Activated T-helper 2 cell treated with anti-CD3 and anti-CD28 coated beads, Interferon-gamma antibody, Interleukin-2, Interleukin-4, amounts not matched to agents 10 μg/mL and 5 μg/mL and 100 μg/mL, durations not matched to agents 14 hours and 24 hours and 36 hours (primary cell): ENCODE data around the gene EPS8L3. TPM values are rescaled to one million over a fixed set of nuclear protein-coding genes. Genes with fewer than 3 reads are reported as not detected.
"Not testable (repeated sequence)": the region's sequence is repeated elsewhere in the genome, so short reads cannot be mapped to it uniquely, and the experiment has no call there.

ENCODE experiments used
- DNase-seq: peaks from one replicate; pipeline ENCODE4 v3.0.0; 2021; ENCODE audit warnings: low spot score
- H3K27ac Mint-ChIP-seq: one replicate; pipeline ENCODE4 v1.8.0; 2021; ENCODE audit warnings: mixed read lengths
- H3K27me3 Mint-ChIP-seq: one replicate; pipeline ENCODE4 v1.8.0; 2021; ENCODE audit warnings: low read depth, mixed read lengths
- H3K36me3 Mint-ChIP-seq: one replicate; pipeline ENCODE4 v1.8.0; 2021; ENCODE audit warnings: low read depth, mixed read lengths
- H3K4me1 Mint-ChIP-seq: one replicate; pipeline ENCODE4 v1.8.0; 2021; ENCODE audit warnings: low read depth, mixed read lengths
- H3K4me3 Mint-ChIP-seq: one replicate; pipeline ENCODE4 v1.8.0; 2021; ENCODE audit warnings: low read depth, mild to moderate bottlenecking, moderate library complexity, mixed read lengths
- H3K9me3 Mint-ChIP-seq: one replicate; pipeline ENCODE4 v1.8.0; 2021; ENCODE audit warnings: mixed read lengths
- intact Hi-C: fragments of 100-400 bp; cut with micrococcal nuclease; formaldehyde crosslinking; loops from one replicate; pipeline ENCODE4 v1.15.1; 2023
- total RNA-seq: library from RNA; stranded (reverse); gene quantifications from 2 replicates; pipeline ENCODE4 v1.2.3, GENCODE V29; 2022

EPS8L3 gene
- total RNA-seq, 1 donor from 2014 or later = not detected

DNA sequence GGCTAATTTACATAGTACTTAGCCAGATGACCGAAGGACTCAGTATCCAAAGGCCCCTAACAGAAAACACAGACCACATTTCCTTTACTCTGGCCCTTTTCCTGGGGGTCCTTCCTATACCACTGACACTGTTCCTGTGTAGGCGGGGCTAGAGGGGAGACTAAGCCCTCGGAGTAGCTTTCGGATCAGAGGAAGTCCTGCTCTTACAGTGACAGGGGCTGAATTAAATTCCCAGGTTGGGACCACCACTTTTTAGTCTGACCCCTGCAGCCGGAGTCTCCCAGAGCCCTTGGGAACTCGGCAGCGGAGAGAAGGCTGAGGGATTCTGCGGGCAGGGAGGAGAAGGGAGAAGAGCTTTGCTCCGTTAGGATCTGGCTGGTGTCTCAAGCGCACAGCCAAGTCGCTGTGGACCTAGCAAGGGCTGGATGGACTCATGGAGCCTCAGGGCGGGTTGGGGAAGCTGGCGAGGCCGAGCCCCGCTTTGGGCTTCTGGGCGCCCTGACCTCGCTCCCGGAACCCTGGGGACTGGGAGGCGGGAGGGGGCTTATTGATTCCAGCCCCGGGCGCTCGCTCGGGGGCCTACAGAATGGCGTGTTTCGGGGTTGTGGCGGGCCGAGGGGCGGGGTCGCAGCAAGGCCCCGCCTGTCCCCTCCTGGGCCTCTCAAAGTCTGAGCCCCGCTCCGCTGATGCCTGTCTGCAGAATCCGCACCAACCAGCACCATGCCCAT, 52.0 kb downstream of the EPS8L3 start, which contains the start of gene GSTM5:
Gene GSTM5, plus strand, starts transcription at position 659 of the 728 bp plus-strand sequence. Its CDS starts 62 bp downstream, at position 721.
- Mint-ChIP-seq H3K4me3 (peak within 1 kb of the TSS; percentile 78), H3K9me3 (peaks cover 14% of the 10 kb centered on the region), H3K27ac (peak within 1 kb of the TSS; percentile 91)
- H3K4me1 Mint-ChIP-seq, DNase-seq, H3K27me3 Mint-ChIP-seq, H3K36me3 Mint-ChIP-seq, intact Hi-C loops: not testable (repeated sequence)

DNA sequence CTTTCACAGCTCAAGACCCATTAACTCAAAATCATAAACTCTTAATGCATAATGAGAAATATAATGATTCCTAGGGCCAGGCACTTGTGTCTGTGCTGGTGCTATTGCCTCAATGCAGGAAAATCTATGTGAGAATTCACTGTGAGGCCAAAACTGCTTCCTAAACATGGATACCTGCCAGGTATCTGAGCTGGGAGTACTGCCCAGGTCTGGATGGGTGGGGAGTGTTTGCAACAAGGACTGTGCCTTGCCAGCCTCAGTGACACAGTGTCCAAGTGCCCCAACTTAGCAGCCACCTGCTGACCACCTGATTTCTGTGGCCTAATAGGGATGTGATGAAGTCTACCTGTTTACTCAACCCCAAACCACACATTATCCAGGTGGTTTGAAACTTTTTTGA, 53.9 kb downstream of the EPS8L3 start:
- peaks cover 14% of the 10 kb centered on the region for H3K9me3 Mint-ChIP-seq
- H3K27ac Mint-ChIP-seq, H3K27me3 Mint-ChIP-seq, intact Hi-C loops, H3K36me3 Mint-ChIP-seq, H3K4me1 Mint-ChIP-seq, H3K4me3 Mint-ChIP-seq, DNase-seq: not testable (repeated sequence)

DNA sequence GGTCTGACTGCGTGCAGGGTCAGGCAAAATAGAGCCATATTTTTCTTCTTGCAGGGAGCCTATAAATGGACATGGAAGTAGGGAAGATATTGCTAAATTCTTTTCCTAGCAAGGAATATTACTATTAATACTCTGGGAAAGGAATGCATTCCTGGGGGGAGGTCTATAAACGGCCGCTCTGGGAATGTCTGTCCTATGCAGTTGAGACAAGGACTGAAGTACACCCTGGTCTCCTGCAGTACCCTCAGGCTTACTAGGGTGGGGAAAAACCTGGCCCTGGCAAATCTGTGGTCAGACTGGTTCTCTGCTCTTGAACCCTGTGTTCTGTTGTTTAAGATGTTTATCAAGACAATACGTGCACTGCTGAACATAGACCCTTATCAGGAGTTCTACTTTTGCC, 54.8 kb downstream of the EPS8L3 start:
- H3K27me3 Mint-ChIP-seq, H3K27ac Mint-ChIP-seq, DNase-seq, H3K36me3 Mint-ChIP-seq, H3K4me3 Mint-ChIP-seq, H3K4me1 Mint-ChIP-seq, intact Hi-C loops: not testable (repeated sequence)
- peaks cover 14% of the 10 kb centered on the region for H3K9me3 Mint-ChIP-seq

GRCh38 chr1:109705411-109705810, 58.3 kb downstream of the EPS8L3 start:
- H3K9me3 Mint-ChIP-seq = peaks cover 20% of the 10 kb centered on the region
- H3K4me1 Mint-ChIP-seq = no peaks in the 10 kb centered on the region
- H3K4me3 Mint-ChIP-seq = no peak overlapping the region
- DNase-seq = no peak
- intact Hi-C loops = no loop called here
- H3K27ac Mint-ChIP-seq = no peak overlapping the region
- no peaks in the 10 kb centered on the region for H3K27me3 Mint-ChIP-seq
- H3K36me3 Mint-ChIP-seq = peaks cover 6% of the 10 kb centered on the region

DNA sequence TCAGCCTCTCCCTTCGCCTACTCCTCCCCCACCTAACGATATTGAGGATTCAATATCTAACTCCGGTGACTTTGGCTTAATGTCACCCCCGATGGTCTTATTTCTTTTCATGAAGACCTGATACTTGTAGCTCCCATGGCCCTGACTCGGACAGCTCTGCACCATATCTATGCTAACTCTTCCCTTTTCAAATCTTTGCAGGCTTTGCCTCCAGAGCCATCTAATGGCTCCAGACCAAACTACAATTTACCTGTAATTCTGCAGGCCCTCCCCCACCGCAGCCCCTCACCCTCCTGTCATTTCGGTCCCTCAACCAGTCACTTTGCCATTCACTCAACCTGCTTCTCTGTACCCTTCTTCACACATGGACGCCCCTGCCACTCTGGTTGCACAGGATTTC, 59.5 kb downstream of the EPS8L3 start:
- intact Hi-C loops = no loop called here
- Mint-ChIP-seq H3K4me1 (no peaks in the 10 kb centered on the region), H3K4me3 (no peak overlapping the region), H3K27me3 (no peaks in the 10 kb centered on the region), H3K9me3 (peaks cover 15% of the 10 kb centered on the region), H3K27ac (no peak overlapping the region), H3K36me3 (peaks cover 6% of the 10 kb centered on the region)
- no peak for DNase-seq

- intact Hi-C loops, H3K27ac Mint-ChIP-seq, DNase-seq, H3K36me3 Mint-ChIP-seq, H3K9me3 Mint-ChIP-seq, H3K4me3 Mint-ChIP-seq, H3K27me3 Mint-ChIP-seq, H3K4me1 Mint-ChIP-seq: not testable (repeated sequence)
Observed at GRCh38 chr1:109702940-109703339, 60.8 kb downstream of the EPS8L3 start.

Other genes with a start within 250 kb of the EPS8L3 start
- 0.43 TPM in 1 of 2 replicates, not detected in the other for gene GPR61, start 224.1 kb downstream of the EPS8L3 start, total RNA-seq
- 8.9 and 9.4 TPM in 2 replicates for gene GNAI3, start 215.3 kb downstream of the EPS8L3 start, total RNA-seq
- 0.18 TPM in 1 of 2 replicates, not detected in the other for gene GNAT2, start 144.3 kb downstream of the EPS8L3 start, total RNA-seq
- gene AMPD2, start 144.1 kb downstream of the EPS8L3 start, total RNA-seq = 77.5 and 78.4 TPM in 2 replicates
- 13.6 and 13.9 TPM in 2 replicates for gene GSTM4, start 107.8 kb downstream of the EPS8L3 start, total RNA-seq
- gene GSTM2, start 95.9 kb downstream of the EPS8L3 start, total RNA-seq = 30.1 and 32.3 TPM in 2 replicates
- gene GSTM1, start 76.1 kb downstream of the EPS8L3 start, total RNA-seq = 112 and 113 TPM in 2 replicates
- 0.09 and 0.46 TPM in 2 replicates for gene GSTM5, start 51.7 kb downstream of the EPS8L3 start, total RNA-seq
- 11.2 and 13.6 TPM in 2 replicates for gene GSTM3, start 22.9 kb downstream of the EPS8L3 start, total RNA-seq
- 251 and 252 TPM in 2 replicates for gene CSF1, start 146.9 kb upstream of the EPS8L3 start, total RNA-seq
- 85.8 and 86.5 TPM in 2 replicates for gene AHCYL1, start 220.8 kb upstream of the EPS8L3 start, total RNA-seq